Activated CD4-positive, CD25-positive, alpha-beta regulatory T cell treated with anti-CD3 and anti-CD28 coated beads, Interleukin-2, amount 50 U/mL, for 72 hours (primary cell): ENCODE results near the gene FABP3.
"Not testable (repeated sequence)": the region's sequence is repeated elsewhere in the genome, so short reads cannot be mapped to it uniquely, and the experiment has no call there.

Experiments used
- DNase-seq: peaks from one replicate; pipeline ENCODE4 v3.0.0; 2021

The FABP3 gene

DNA sequence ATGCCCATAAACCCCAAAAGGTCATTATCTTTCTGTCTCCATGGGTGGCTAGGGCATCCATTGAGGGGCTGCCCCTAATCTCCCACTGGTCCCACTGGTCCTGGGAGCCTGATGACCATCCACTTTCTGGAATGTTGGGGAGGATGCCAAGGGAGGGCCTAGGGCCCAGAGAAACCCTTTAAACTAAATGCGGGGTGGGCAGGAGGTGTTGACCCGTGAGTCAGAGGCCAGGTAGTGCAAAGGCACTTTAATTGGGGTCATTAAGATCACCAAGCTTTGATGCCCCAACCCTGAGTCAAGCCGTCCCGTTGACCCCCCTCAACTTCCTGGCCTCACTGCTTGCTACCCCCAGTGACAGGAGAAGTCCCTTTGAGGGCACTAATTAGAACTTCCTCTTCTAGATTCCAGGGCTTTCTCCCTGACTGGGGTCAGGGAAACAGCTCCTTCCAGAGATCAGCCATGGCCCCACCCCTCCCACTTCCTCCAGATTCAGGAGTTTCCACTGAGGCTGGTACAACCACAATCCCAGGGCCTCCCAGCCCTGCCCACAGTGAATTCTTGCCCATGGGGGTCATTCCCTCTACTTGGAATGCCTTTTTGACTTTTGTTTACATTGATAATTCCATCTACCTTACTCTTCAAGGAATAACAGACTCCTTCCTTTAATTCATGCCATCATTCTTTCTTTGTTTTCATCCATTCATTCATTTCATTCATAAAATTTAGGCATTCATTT is 24.7 kb upstream of the FABP3 start:
- DNase-seq, result no peak

GRCh38 chr1:31396633-31397351 is 23.9 kb upstream of the FABP3 start:
- DNase-seq, result no peak

DNA sequence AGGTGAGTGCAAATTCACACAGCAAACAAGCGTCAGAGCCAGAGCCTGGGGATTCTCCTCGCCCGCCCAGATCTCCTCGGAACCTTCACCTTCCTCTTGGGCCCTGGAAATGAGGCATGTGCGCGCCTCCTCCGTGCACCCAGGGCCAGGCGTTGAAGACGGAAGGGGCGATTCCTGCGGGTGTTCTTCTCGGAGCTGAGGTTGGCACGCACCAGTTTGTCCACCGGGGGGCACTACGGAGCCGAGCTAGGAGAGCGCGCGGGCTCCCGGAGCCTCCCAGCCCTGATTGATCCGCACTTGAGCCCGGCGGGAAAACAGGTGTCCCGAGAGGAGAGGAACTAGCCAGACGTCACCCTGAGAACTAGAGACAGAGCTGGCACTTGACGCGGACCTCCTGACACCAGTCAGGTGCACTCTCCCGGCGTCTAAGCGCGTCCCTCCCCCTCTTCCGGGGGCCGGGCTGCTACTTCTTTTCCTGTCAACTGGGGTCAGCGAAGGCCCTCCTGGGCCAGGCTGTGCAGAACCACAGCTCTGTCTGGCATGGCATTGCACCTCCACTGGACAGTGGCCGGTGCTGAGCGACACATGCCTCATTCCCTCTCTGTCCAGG is 21.8 kb upstream of the FABP3 start:
- DNase-seq, result peak; percentile 84

- no peak for DNase-seq
Measured at GRCh38 chr1:31393463-31393862, 20.6 kb upstream of the FABP3 start.

- no peak for DNase-seq
Measured at GRCh38 chr1:31390071-31390470, 17.2 kb upstream of the FABP3 start.

DNA sequence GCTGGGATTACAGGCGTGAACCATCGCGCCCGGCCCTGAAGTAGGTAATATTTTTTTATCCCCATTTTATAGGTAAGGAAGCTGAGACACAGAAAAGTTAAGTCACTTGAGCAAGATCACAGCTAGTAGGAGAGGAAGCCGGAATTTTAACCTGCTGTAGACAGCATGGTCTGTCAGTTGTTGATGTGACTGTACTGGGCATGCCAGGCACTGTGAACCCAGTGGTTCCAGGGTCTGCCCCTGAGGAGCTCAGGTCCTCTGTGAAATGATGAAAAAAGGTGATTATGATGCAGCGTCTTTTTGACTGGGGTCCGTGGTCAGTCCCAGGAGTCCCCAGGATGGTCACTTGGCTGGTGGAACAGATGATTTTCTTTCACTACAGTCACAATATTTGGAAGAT is 16.7 kb upstream of the FABP3 start:
- DNase-seq, result no peak

DNA sequence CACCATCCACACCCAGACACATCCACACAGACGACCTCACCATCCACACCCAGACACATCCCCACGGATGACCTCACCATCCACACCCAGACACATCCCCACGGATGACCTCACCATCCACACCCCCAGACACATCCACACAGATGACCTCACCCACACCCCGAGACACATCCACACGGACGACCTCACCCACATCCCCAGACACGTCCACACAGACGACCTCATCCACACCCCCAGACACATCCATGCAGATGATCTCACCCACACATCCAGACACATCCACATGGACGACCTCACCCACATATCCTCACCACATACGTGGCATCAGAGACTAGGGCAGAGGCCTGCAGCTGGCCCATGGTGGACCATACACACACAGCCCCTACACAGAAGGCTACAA is 14.7 kb upstream of the FABP3 start:
- no peak for DNase-seq

GRCh38 chr1:31386576-31387243 is 13.8 kb upstream of the FABP3 start:
- DNase-seq, result not testable (repeated sequence)

GRCh38 chr1:31383967-31384366 is 11.1 kb upstream of the FABP3 start:
- no peak for DNase-seq

- no peak for DNase-seq
Measured at GRCh38 chr1:31382379-31382989, 9.6 kb upstream of the FABP3 start.

DNA sequence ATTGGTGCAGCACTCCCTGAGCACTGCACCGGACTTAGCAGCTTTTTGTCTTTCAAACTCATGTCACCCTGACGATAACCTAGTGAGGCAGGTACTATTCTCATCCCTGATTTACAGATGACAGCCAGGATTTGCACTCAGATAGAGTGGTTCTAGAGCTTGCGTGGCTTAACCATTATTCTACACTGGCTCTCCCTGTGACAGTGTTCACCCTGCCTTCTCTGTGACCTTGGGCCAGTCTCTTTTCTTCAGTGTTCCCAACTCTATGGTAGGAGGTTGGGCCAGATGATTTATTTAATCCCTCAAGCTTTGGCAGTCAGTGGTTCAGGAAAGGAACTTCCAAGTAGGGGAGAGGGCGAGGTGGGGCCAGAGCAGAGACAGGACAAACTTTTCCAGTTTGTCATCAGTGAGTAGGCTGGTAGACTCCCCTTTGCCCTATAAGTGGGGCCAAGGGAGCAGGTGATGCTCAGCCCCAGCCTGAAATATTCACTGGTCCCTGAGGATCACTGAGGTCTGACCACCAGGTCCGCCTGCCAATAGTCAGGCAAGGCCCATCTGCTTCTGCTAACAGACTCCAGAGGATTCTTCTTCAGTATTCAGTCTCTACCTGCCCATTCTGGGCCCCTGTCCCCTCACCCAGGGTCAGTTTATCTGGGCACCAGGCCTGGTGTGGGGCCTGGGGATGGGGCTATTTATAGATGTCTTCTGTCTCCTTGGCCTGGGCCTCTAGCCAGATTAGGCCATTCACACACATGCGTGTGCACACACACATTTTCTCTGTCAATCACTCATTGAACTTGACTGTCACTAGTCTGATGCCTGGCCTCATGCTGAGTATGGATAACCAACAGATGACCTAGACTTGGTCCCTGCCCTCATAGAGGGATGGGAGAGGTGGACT is 8.8 kb upstream of the FABP3 start:
- no peak for DNase-seq

DNA sequence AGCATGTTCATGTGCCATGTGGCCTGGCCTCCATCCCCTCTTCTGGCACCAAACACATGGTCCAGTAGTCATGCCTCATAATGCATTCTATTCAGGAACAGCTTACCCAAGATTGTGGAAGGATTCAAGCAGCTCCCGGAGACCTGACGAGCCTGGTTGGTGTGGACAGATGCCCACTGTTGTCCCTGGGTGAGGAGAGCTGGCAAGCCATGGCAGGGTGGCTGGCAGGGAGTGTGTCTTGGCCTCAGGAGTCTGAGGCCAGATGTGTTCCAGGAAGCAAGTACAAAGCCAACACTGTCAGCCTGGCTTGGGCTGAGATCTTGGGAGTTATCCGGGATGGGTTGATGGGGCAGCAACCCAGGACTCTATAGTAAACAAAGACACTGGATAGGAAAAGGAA is 7.3 kb upstream of the FABP3 start:
- no peak for DNase-seq

DNA sequence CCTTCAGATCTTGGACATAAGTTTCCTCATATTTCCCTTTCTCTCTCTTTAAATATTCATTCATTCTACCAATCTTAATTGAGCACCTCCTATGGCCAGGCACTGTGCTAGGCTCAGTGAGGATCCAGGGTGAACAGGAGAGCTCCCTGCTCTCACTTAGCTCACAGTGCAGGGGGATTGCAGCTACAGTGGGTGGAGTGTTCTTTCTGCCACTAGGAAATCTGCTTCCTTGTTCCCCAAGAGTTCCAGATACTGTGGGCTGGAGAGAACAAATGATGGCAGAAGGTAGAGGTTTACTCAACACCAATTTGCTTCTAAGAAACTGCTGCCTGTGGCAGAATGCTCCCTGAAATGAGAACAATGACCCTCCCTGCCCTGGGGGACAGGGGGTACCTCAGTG is 5.1 kb upstream of the FABP3 start:
- no peak for DNase-seq

DNA sequence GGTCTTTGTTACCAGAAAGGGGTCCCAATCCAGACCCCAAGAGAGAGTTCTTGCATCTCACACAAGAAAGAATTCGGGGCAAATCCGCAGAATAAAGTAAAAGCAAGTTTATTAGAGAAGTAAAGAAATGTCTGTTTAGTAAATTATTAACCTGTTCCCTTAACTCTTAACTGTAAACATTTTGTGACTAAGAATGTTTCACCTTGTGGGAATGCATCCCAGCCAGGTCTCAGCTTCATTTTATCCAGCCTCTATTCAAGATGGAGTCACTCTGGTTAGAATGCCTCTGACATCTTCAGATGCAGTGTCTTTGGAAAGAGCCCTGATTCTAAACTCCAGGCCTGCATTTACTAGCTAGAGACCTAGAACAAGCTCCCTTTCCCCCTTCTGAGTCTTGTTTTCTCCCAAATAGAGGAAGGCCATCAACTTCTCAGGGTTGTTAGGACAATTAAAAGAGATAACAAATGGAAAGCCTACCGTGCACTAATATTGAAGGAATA is 4.5 kb upstream of the FABP3 start:
- no peak for DNase-seq

- no peak for DNase-seq
Measured at GRCh38 chr1:31376375-31377134, 3.7 kb upstream of the FABP3 start.

DNA sequence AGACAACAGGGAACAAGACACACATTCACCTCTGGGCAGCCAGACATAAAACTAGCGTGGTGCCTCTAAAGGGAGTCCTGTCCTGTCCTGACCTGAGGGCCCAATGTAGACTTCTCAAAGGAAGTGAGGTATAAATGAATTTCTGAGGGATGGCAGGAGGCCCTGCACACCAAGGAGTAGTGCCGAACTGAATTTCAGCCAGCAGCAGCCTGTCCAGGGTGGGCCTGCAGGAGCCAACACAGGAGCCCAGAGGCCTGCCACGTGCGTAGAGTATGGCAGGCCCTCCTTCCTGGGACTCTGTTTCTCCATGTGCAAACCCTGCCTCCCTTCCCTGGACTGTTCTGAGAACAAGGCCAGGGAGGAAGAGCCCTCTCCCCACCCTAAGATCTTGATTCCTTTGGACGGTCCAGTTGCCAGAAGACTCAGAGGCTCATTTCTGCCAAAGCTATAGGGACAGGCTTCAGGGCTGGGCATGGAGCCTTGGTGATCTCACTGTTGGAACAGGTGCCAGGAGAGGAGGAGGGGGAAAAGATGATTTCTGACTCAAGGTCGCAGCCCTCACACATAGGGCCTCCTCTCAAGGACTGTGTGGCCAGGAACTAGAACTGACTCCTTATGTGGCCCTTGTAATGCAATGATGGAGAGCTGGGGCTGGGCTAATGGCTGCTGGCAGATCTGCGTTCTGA is 1.8 kb upstream of the FABP3 start:
- DNase-seq, result no peak

DNA sequence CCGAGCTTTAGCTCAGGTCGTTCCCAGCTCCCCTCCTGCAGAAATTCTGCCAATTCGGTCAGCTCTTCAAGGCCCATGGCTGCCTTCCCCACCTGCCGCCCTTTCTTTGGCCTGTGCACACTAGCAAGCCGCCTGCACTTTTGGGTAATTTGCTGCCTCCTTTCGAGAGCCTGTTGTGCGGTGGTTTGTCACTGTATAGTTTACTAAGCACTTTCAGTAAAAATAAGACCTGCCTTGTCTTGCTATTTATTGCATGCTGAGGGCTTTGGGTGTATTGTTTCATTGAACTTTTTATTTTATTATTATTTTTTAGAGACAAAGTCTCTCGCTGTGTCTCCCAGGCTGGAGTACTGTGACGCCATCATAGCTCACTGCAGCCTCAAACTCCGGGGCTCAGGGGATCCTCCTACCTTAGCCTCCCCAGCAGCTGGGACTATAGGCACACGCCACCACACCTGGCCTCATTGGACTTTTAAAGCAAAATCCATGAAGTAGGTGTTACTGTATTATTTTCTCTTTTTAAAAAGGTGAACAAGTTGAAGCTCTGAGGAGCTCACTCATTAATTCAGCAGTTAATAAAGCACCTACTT is 1.1 kb upstream of the FABP3 start:
- no peak for DNase-seq

DNA sequence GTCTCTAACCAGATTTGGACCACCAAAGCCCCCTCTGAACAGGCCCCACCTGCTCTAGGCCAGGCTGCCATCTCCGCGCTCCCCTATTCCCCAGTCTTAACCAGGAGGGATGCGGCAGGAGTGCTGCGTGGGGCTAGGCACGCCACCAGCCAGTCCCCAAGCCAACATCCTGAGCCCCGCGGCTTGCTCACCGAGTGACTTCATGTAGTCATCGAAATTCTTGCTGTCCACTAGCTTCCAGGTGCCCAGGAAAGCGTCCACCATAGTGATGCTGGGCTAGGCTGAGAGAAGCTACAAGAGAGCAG is 173 bp downstream of the FABP3 start:
- DNase-seq, result no peak

DNA sequence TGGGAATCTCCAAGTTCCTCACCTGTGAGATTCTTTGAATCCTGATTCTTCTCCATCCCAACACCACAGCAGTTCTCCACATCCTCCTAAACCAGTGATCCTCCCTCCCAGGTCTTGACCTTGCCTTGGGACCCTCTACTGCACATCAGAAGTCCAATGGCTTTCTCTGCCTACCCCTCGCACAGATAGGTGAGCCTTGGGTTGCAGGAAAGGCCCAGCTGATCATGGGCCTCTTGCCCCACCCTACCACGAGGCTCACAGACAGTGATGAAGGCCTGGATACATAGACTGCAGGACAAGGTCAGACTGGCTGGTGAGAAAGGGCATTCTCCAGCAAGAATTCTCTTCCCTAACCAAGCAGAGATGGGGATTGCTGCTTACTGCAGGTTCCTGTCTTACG is 825 bp downstream of the FABP3 start:
- DNase-seq, result no peak
